ENCODE measurements around the gene RHOV. TPM values are rescaled to one million over a fixed set of nuclear protein-coding genes. Genes with fewer than 3 reads are reported as not detected.

The RHOV gene
- total and polyA plus RNA-seq, 7 donors: 0.10 to 0.23 TPM; not detected in 5

DNA sequence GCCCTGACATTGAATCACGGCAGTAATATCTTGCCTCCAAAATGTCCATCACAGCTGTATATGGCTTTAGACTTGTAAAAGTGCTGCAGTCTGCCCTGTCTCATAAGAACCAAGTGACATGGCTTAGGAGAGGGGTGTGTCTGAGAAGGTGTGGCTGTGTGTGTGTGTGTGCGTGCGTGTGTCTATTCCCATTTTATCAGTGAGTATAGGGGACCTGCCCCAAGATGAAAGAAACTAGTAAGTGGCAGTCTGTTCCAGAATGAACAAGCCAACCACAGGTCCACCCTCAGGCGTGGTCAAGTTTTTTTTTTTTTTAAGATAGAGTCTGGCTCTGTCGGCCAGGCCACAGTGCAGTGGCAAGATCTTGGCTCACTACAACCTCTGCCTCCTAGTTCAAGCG is 5.6 kb upstream of the RHOV start:
- intact Hi-C loops (cut with DNase I): no loop called here
- no peak for DNase-seq
- H3K4me1 ChIP-seq: no peaks in the 10 kb centered on the region
- no peaks in the 10 kb centered on the region for H3K9me3 ChIP-seq
- no peak for ATAC-seq
- H3K36me3 ChIP-seq (ENCODE audit: insufficient read depth in 1 of 2, low read depth in 1 of 2): no peaks in the 10 kb centered on the region
- H3K27ac ChIP-seq: no peak overlapping the region
- 80 to 85% (median 84%) methylated on average over 6 of the region's 6 CpGs for WGBS, 3 donors
- H3K4me3 ChIP-seq: no peak overlapping the region
- TF ChIP-seq, protein P1, sequence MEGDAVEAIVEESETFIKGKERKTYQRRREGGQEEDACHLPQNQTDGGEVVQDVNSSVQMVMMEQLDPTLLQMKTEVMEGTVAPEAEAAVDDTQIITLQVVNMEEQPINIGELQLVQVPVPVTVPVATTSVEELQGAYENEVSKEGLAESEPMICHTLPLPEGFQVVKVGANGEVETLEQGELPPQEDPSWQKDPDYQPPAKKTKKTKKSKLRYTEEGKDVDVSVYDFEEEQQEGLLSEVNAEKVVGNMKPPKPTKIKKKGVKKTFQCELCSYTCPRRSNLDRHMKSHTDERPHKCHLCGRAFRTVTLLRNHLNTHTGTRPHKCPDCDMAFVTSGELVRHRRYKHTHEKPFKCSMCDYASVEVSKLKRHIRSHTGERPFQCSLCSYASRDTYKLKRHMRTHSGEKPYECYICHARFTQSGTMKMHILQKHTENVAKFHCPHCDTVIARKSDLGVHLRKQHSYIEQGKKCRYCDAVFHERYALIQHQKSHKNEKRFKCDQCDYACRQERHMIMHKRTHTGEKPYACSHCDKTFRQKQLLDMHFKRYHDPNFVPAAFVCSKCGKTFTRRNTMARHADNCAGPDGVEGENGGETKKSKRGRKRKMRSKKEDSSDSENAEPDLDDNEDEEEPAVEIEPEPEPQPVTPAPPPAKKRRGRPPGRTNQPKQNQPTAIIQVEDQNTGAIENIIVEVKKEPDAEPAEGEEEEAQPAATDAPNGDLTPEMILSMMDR (IDR thresholded peaks at IDR 0.05): no peak
- no peaks in the 10 kb centered on the region for H3K27me3 ChIP-seq (ENCODE audit: insufficient read depth in 3 of 3, low read length in 2 of 3)

DNA sequence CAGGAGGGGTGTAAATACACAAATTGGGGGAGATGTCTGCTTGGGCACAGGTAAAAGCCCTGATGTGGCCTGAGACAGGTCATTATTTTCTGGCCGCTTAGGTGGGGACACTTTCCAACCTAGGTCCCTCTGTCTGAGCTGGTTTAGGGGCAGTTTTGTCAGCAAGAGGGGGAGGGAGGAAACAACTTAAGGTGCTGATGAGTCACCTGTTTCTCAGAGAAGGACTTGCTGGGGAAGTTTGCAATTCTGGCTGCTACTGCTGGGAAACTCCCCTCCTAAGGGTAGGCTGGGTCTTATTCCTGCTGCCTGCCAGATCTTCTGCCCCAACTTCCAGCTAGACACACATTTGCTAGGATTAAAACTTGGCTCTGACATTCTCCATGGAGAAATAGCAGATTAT is 4.8 kb upstream of the RHOV start:
- no peak overlapping the region for H3K4me3 ChIP-seq
- no peak overlapping the region for H3K27ac ChIP-seq
- intact Hi-C loops (cut with DNase I): no loop called here
- H3K4me1 ChIP-seq: no peaks in the 10 kb centered on the region
- WGBS, 3 donors: 82 to 100% (median 94%) methylated on average over 1 of the region's 1 CpG
- H3K36me3 ChIP-seq (ENCODE audit: insufficient read depth in 1 of 2, low read depth in 1 of 2): no peaks in the 10 kb centered on the region
- no peaks in the 10 kb centered on the region for H3K9me3 ChIP-seq
- TF ChIP-seq, protein P1 (IDR thresholded peaks at IDR 0.05): no peak
- no peak for ATAC-seq
- H3K27me3 ChIP-seq (ENCODE audit: insufficient read depth in 3 of 3, low read length in 2 of 3): peaks cover 0 to 5% (median 0%) of the 10 kb centered on the region in 3 donors
- no peak for DNase-seq

DNA sequence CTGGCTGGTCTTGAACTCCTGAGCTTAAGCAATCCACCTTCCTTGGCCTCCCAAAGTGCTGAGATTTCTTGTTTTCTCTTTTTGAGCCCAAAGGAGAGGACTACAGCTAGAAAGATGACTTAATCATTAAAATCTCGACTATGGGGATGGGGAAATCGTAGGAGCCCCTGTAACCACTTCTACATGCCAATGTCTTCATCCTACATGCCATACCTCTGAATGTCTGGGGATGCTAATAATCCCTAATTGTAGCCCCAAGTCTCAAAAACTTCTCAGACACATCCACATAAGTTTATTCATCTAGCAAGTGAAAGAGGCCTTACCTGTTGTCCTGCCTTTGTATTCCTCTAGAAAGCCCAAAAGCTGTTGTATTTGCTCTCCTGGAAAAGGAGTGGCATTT is 3.7 kb upstream of the RHOV start:
- no peak overlapping the region for H3K27ac ChIP-seq
- ATAC-seq: no peak
- intact Hi-C loops (cut with DNase I): no loop called here
- DNase-seq: no peak
- H3K9me3 ChIP-seq: no peaks in the 10 kb centered on the region
- H3K4me1 ChIP-seq: peaks cover 4% of the 10 kb centered on the region
- H3K27me3 ChIP-seq (ENCODE audit: insufficient read depth in 3 of 3, low read length in 2 of 3): peaks cover 0 to 16% (median 2%) of the 10 kb centered on the region in 3 donors
- 55 to 63% (median 61%) methylated on average over 2 of the region's 2 CpGs for WGBS, 3 donors
- TF ChIP-seq, protein P1 (IDR thresholded peaks at IDR 0.05): no peak
- H3K4me3 ChIP-seq: no peak overlapping the region
- no peaks in the 10 kb centered on the region for H3K36me3 ChIP-seq (ENCODE audit: insufficient read depth in 1 of 2, low read depth in 1 of 2)

DNA sequence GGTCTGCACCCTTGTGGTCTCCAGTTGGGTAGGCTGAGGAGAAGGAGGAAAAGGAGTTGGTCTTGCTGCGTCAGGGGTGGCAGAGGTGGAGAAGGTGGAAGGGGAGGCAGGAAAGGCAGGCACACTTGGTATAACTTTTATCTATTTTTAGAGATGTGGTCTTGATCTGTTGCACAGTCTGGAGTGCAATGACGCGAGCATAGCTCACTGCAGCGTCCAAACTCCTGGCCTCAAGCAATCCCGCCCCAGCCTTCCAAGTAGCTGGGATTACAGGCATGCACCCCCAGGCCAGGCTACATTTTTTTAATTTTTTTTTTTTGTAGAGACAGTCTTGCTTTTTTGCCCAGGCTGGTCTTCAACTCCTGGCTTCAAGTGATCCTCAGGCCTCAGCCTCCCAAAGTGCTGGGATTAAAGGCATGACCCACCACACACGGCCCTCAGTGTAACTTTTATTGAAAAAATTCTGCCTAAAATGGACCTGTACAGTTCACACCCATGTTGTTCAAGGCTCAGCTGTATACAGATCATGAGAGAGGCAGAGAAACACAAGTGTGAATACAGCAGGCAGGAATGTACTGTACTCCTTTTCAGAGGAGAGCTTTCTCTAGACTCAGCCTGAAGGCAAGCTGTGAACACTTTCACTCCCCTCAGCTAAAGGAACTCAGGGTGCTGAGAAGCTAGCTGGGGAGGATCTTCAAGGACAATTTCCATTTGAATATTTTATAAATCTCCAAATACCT is 2.1 kb upstream of the RHOV start:
- no peaks in the 10 kb centered on the region for H3K9me3 ChIP-seq
- H3K27ac ChIP-seq: no peak overlapping the region
- H3K27me3 ChIP-seq (ENCODE audit: insufficient read depth in 3 of 3, low read length in 2 of 3): peaks cover 0 to 16% (median 5%) of the 10 kb centered on the region in 3 donors
- DNase-seq (no peak), ATAC-seq (no peak)
- WGBS, 3 donors: 81 to 93% (median 85%) methylated on average over 6 of the region's 6 CpGs
- H3K4me1 ChIP-seq: peaks cover 4% of the 10 kb centered on the region
- H3K4me3 ChIP-seq: no peak overlapping the region
- intact Hi-C loops (cut with DNase I): no loop called here
- TF ChIP-seq, protein P1 (IDR thresholded peaks at IDR 0.05): no peak
- no peaks in the 10 kb centered on the region for H3K36me3 ChIP-seq (ENCODE audit: insufficient read depth in 1 of 2, low read depth in 1 of 2)

Data from psoas muscle (tissue), 8 donors.